Measurements from ENCODE around the gene FCRLA. TPM values are rescaled to one million over a fixed set of nuclear protein-coding genes. Genes with fewer than 3 reads are reported as not detected.

FCRLA gene
- total RNA-seq, 1 experiment from 2014 or later: 0.20 TPM

- intact Hi-C loops (cut with micrococcal nuclease; ENCODE audit: unreplicated experiment): no loop called here
- TF ChIP-seq EZH2 (IDR thresholded peaks at IDR 0.05; ENCODE audit: low read depth) (no peak), CTCF (conservative IDR thresholded peaks at IDR 0.05) (no peak)
- no peak overlapping the region for H3K27ac ChIP-seq
- no TSS peak for BruUV-seq (replicated peaks)
- no peak overlapping the region for H2AFZ ChIP-seq
- H3K9me2 ChIP-seq (ENCODE audit: insufficient read depth): no peaks in the 10 kb centered on the region
- DNase-seq: no peak
- CTCF ChIA-PET: no interaction called here
- H3K4me1 ChIP-seq (replicated peaks; ENCODE audit: insufficient read depth): 0 out of 2 replicates have a peak, but pooled peaks cover 4% of the 10 kb centered on the region
- H3K27me3 ChIP-seq (ENCODE audit: insufficient read depth, low read depth): no peaks in the 10 kb centered on the region
- H3K4me3 ChIP-seq: no peak overlapping the region
- H4K20me1 ChIP-seq (ENCODE audit: insufficient read depth): no peaks in the 10 kb centered on the region
- H3K79me2 ChIP-seq (ENCODE audit: low read depth): no peaks in the 10 kb centered on the region
- no peaks in the 10 kb centered on the region for H3K9me3 ChIP-seq (ENCODE audit: insufficient read depth, low read depth)
- no peak overlapping the region for H3K4me2 ChIP-seq
- POLR2A ChIA-PET (ENCODE audit: unreplicated experiment): no interaction called here
- H3F3A ChIP-seq (ENCODE audit: insufficient read depth, low read depth): no peaks in the 10 kb centered on the region
- no peaks in the 10 kb centered on the region for H3K36me3 ChIP-seq (ENCODE audit: low read depth)
Observed at GRCh38 chr1:161709373-161709772, 2.3 kb downstream of the FCRLA start.

- H3K27me3 ChIP-seq (ENCODE audit: insufficient read depth, low read depth): no peaks in the 10 kb centered on the region
- H3K9me2 ChIP-seq (ENCODE audit: insufficient read depth): no peaks in the 10 kb centered on the region
- H4K20me1 ChIP-seq (ENCODE audit: insufficient read depth): no peaks in the 10 kb centered on the region
- no TSS peak for BruUV-seq (replicated peaks)
- no peaks in the 10 kb centered on the region for H3K36me3 ChIP-seq (ENCODE audit: low read depth)
- no peaks in the 10 kb centered on the region for H3K79me2 ChIP-seq (ENCODE audit: low read depth)
- no peaks in the 10 kb centered on the region for H3F3A ChIP-seq (ENCODE audit: insufficient read depth, low read depth)
- H3K4me1 ChIP-seq (replicated peaks; ENCODE audit: insufficient read depth): 0 out of 2 replicates have a peak, but pooled peaks cover 4% of the 10 kb centered on the region
- no peak for TF ChIP-seq EZH2 (IDR thresholded peaks at IDR 0.05; ENCODE audit: low read depth)
- H3K9me3 ChIP-seq (ENCODE audit: insufficient read depth, low read depth): no peaks in the 10 kb centered on the region
- no peak overlapping the region for H3K4me2 ChIP-seq
- CTCF ChIA-PET: no interaction called here
- DNase-seq: no peak
- POLR2A ChIA-PET (ENCODE audit: unreplicated experiment): no interaction called here
- intact Hi-C loops (cut with micrococcal nuclease; ENCODE audit: unreplicated experiment): no loop called here
- H3K27ac ChIP-seq: no peak overlapping the region
- no peak overlapping the region for H3K4me3 ChIP-seq
- no peak overlapping the region for H2AFZ ChIP-seq
Observed at GRCh38 chr1:161710560-161710959, 3.5 kb downstream of the FCRLA start.

GRCh38 chr1:161718559-161719324 lies 11.7 kb downstream of the FCRLA start:
- DNase-seq: no peak
- Histone ChIP-seq H4K20me1 (ENCODE audit: insufficient read depth) (no peaks in the 10 kb centered on the region), H3K4me1 (replicated peaks; ENCODE audit: insufficient read depth) (peaks cover 26% of the 10 kb centered on the region), H3K27me3 (ENCODE audit: insufficient read depth, low read depth) (no peaks in the 10 kb centered on the region), H3F3A (ENCODE audit: insufficient read depth, low read depth) (no peaks in the 10 kb centered on the region), H3K4me2 (no peak overlapping the region), H3K79me2 (ENCODE audit: low read depth) (no peaks in the 10 kb centered on the region), H3K9me2 (ENCODE audit: insufficient read depth) (no peaks in the 10 kb centered on the region), H3K36me3 (ENCODE audit: low read depth) (no peaks in the 10 kb centered on the region), H3K4me3 (no peak overlapping the region), H2AFZ (no peak overlapping the region), H3K9me3 (ENCODE audit: insufficient read depth, low read depth) (no peaks in the 10 kb centered on the region), H3K27ac (no peak overlapping the region)
- ChIA-PET POLR2A (ENCODE audit: unreplicated experiment) (no interaction called here), CTCF (no interaction called here)
- intact Hi-C loops (cut with micrococcal nuclease; ENCODE audit: unreplicated experiment): no loop called here
- TF ChIP-seq CTCF (conservative IDR thresholded peaks at IDR 0.05) (no peak), EZH2 (IDR thresholded peaks at IDR 0.05; ENCODE audit: low read depth) (no peak)
- no TSS peak for BruUV-seq (replicated peaks)

GRCh38 chr1:161719325-161719611 lies 12.2 kb downstream of the FCRLA start:
- POLR2A ChIA-PET (ENCODE audit: unreplicated experiment): no interaction called here

More at GRCh38 chr1:161719325-161719611, 12.2 kb downstream of the FCRLA start:
- no peak overlapping the region for H2AFZ ChIP-seq
- no peaks in the 10 kb centered on the region for H3F3A ChIP-seq (ENCODE audit: insufficient read depth, low read depth)
- H3K4me2 ChIP-seq: no peak overlapping the region
- H3K9me3 ChIP-seq (ENCODE audit: insufficient read depth, low read depth): no peaks in the 10 kb centered on the region
- H3K4me1 ChIP-seq (replicated peaks; ENCODE audit: insufficient read depth): peaks cover 31% of the 10 kb centered on the region
- no peak for DNase-seq
- CTCF ChIA-PET: no interaction called here
- H3K36me3 ChIP-seq (ENCODE audit: low read depth): no peaks in the 10 kb centered on the region
- TF ChIP-seq EZH2 (IDR thresholded peaks at IDR 0.05; ENCODE audit: low read depth): no peak
- TF ChIP-seq CTCF (conservative IDR thresholded peaks at IDR 0.05): no peak
- no TSS peak for BruUV-seq (replicated peaks)
- no peaks in the 10 kb centered on the region for H3K9me2 ChIP-seq (ENCODE audit: insufficient read depth)
- no peaks in the 10 kb centered on the region for H3K79me2 ChIP-seq (ENCODE audit: low read depth)
- intact Hi-C loops (cut with micrococcal nuclease; ENCODE audit: unreplicated experiment): no loop called here
- H3K27ac ChIP-seq: no peak overlapping the region
- no peak overlapping the region for H3K4me3 ChIP-seq
- no peaks in the 10 kb centered on the region for H3K27me3 ChIP-seq (ENCODE audit: insufficient read depth, low read depth)
- no peaks in the 10 kb centered on the region for H4K20me1 ChIP-seq (ENCODE audit: insufficient read depth)

Data from PC-9 (cell line).